Endothelial cell of umbilical vein (primary cell): ENCODE results near the gene ZDHHC18. TPM values are rescaled to one million over a fixed set of nuclear protein-coding genes. Genes with fewer than 3 reads are reported as not detected.

Experiments used
- BruUV-seq: library from RNA; stranded (reverse); fragments of 400-500 nt; replicated peaks from 2 replicates; lab custom pipeline; 2021; lab: Mats Ljungman, UMichigan
- CTCF ChIA-PET: fragments of 300-600, 350-600 bp; sonication (Branson Sonifier 250); formaldehyde crosslinking; loops from one replicate; lab custom pipeline; 2021; ENCODE audit warnings: antibody characterized with exemption, inconsistent platforms; lab: Charles Lee
- POLR2A ChIA-PET: fragments of 300-600, 350-600 bp; sonication (Branson Sonifier 250); formaldehyde crosslinking; loops from one replicate; lab custom pipeline; 2021; ENCODE audit warnings: antibody characterized with exemption, inconsistent platforms; lab: Charles Lee
- DNase-seq: peaks from one replicate; pipeline ENCODE4 v3.0.0-alpha.2; 2011; ENCODE audit warnings: low read depth, low spot score
- FAIRE-seq: peaks from 2 replicates; lab custom pipeline; 2011; peaks lifted over from hg19 to GRCh38; lab: Jason Lieb, UNC
- H2AFZ ChIP-seq: 2 replicates; pipeline ENCODE4 v1.6.0; 2012; ENCODE audit warnings: low read depth, low read length, control low read depth, inconsistent platforms
- H3K27ac ChIP-seq: 2 replicates; pipeline ENCODE4 v1.5.1; 2011; ENCODE audit warnings: low read depth, mild to moderate bottlenecking, control low read depth, low read length, moderate library complexity; ENCODE audit not compliant: insufficient read depth
- H3K27me3 ChIP-seq, 2 experiments: 2 replicates each; pipeline versions ENCODE4 v1.6.0 to v1.6.1; 2011; ENCODE audit warnings: low read length in 2 of 2, mixed read lengths in 1 of 2; ENCODE audit not compliant: control insufficient read depth in 2 of 2, insufficient read depth in 2 of 2
- H3K36me3 ChIP-seq, 2 experiments: 2 replicates in 1 of 2; 3 replicates in 1 of 2; pipeline ENCODE4 v1.5.1; 2011; ENCODE audit warnings: low read length in 2 of 2, mild to moderate bottlenecking in 1 of 2, moderate library complexity in 1 of 2; ENCODE audit not compliant: control insufficient read depth in 2 of 2, insufficient read depth in 2 of 2; ENCODE audit errors: extremely low read depth in 1 of 2
- H3K4me1 ChIP-seq: 3 replicates; pipeline ENCODE4 v1.5.1; 2011; ENCODE audit warnings: mild to moderate bottlenecking, low read length; ENCODE audit not compliant: control insufficient read depth, insufficient read depth; ENCODE audit errors: extremely low read depth
- H3K4me2 ChIP-seq: 2 replicates; pipeline ENCODE4 v1.6.1; 2011; ENCODE audit warnings: low read length, control low read depth, mixed read lengths; ENCODE audit not compliant: insufficient read depth
- H3K4me3 ChIP-seq, 3 experiments: fragments of 200-600 bp in 1 of 3; sonication (generic), shearing (Covaris generic) in 1 of 3; replicated peaks in 1 of 3; 2 replicates each; pipeline ENCODE4 v1.5.1; 2011 to 2016; ENCODE audit warnings: control low read depth in 3 of 3, low read length in 3 of 3, mild to moderate bottlenecking in 2 of 3, inconsistent platforms in 1 of 3, low read depth in 1 of 3, moderate library complexity in 1 of 3; ENCODE audit not compliant: insufficient read depth in 1 of 3
- H3K79me2 ChIP-seq: 2 replicates; pipeline ENCODE4 v1.6.0; 2012; ENCODE audit warnings: low read length, inconsistent platforms; ENCODE audit not compliant: control insufficient read depth, insufficient read depth
- H3K9ac ChIP-seq: replicated peaks from 2 replicates; pipeline ENCODE3; 2011; ENCODE audit warnings: low read length, control low read depth; ENCODE audit not compliant: insufficient read depth; ENCODE audit errors: extremely low read depth
- H3K9me1 ChIP-seq: replicated peaks from 3 replicates; pipeline ENCODE4 v1.6.0; 2011; ENCODE audit warnings: mild to moderate bottlenecking, low read length; ENCODE audit not compliant: control insufficient read depth, insufficient read depth; ENCODE audit errors: extremely low read depth
- H3K9me3 ChIP-seq: replicated peaks from 2 replicates; pipeline ENCODE4 v1.5.1; 2012; ENCODE audit warnings: low read length, inconsistent platforms; ENCODE audit not compliant: control insufficient read depth, insufficient read depth
- H4K20me1 ChIP-seq: replicated peaks from 2 replicates; pipeline ENCODE3; 2011; ENCODE audit warnings: mild to moderate bottlenecking, low read length; ENCODE audit not compliant: control insufficient read depth, insufficient read depth; ENCODE audit errors: extremely low read depth
- EZH2 ChIP-seq: IDR thresholded peaks from 2 replicates; pipeline ENCODE4 v1.6.1; 2012; ENCODE audit warnings: borderline replicate concordance, low read depth, mild to moderate bottlenecking, moderate library complexity, low read length, inconsistent platforms; ENCODE audit not compliant: severe bottlenecking
- FOS ChIP-seq: IDR thresholded peaks from 2 replicates; pipeline ENCODE4 v1.6.1; 2011; ENCODE audit warnings: mild to moderate bottlenecking, low read length, moderate library complexity, borderline replicate concordance; ENCODE audit not compliant: insufficient read depth
- GATA2 ChIP-seq: IDR thresholded peaks from 2 replicates; pipeline ENCODE4 v1.7.0; 2011; ENCODE audit warnings: low read depth, mild to moderate bottlenecking, moderate library complexity, mixed read lengths, low read length; ENCODE audit not compliant: insufficient read length, insufficient read depth
- JUN ChIP-seq: IDR thresholded peaks from 2 replicates; pipeline ENCODE4 v1.6.1; 2011; ENCODE audit warnings: borderline replicate concordance, low read depth; ENCODE audit not compliant: insufficient read length, insufficient read depth
- MYC ChIP-seq: IDR thresholded peaks from one replicate; pipeline ENCODE4 v1.6.1; 2011; ENCODE audit warnings: mild to moderate bottlenecking, low read depth, low read length
- POLR2A ChIP-seq: IDR thresholded peaks from 2 replicates; pipeline ENCODE4 v1.6.1; 2012; ENCODE audit warnings: low read depth, mild to moderate bottlenecking, control low read depth, low read length
- POLR2AphosphoS5 ChIP-seq: IDR thresholded peaks from 2 replicates; pipeline ENCODE4 v1.6.1; 2012; ENCODE audit warnings: low read depth, mild to moderate bottlenecking, control low read depth, low read length, moderate library complexity; ENCODE audit not compliant: insufficient read depth
- dilution Hi-C: fragments of 300-500 bp; cut with MboI; formaldehyde crosslinking; loops from one replicate; pipeline ENCODE4 v1.15.0; 2019; ENCODE audit warnings: low sequenced_read_pairs; ENCODE audit not compliant: extremely low pct_ligation_motif_present
- intact Hi-C: fragments of 100-400 bp; cut with micrococcal nuclease; formaldehyde crosslinking; loops from one replicate; pipeline ENCODE4 v1.10.0; 2022
- polyA plus RNA-seq, 4 experiments: library from polyadenylated mRNA; depleted of rRNA in 3 of 4; stranded (reverse) in 3 of 4; unstranded in 1 of 4; fragments of >200 nt; gene quantifications; 2 replicates each; pipeline versions ENCODE4 v1.2.1 to v1.2.3, GENCODE V29; 2011 to 2012; ENCODE audit warnings: missing spikeins in 1 of 4
- total RNA-seq: library from RNA; stranded (reverse); gene quantifications from 2 replicates; pipeline ENCODE4 v1.2.3, GENCODE V29; 2021
- TF ChIP-seq, protein P1 (sequence below): IDR thresholded peaks from 2 replicates; pipeline ENCODE4 v1.6.1; 2011; ENCODE audit not compliant: insufficient read depth, insufficient read length
- TF ChIP-seq, protein P2 (sequence below), 2 donors: IDR thresholded peaks; 1 replicate in 1 of 2; 2 replicates in 1 of 2; pipeline ENCODE4 v1.5.1; 2011; ENCODE audit warnings: low read length in 2 of 2, mild to moderate bottlenecking in 2 of 2, moderate library complexity in 2 of 2, control low read depth in 1 of 2, inconsistent platforms in 1 of 2, low read depth in 1 of 2; ENCODE audit not compliant: insufficient read depth in 1 of 2; ENCODE audit errors: extremely low read depth in 1 of 2

The ZDHHC18 gene
- total and polyA plus RNA-seq, 2 donors (not counting 3 experiments of a cell fraction or from before 2014, with no cell fraction given): 25.2 to 48.2 TPM

DNA sequence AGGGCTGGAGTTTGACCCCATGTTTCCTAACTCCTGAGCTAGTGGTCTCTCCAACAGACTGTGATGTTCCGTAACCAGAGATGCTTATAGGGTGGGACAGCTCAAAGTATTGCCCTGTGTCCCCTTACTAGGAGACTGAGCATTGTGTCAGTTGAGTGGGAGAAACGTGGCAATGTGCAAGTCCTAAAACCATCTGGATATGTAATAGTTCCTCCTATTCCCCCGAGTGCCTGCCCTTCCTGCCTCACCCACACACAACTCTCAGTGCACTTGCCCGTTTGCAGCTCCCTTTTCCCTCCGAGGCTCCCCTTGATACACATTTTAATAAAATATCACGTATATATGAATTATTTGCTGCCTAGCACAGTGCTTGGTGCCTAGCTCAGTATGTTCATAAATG, 35.3 kb upstream of the ZDHHC18 start:
- Histone ChIP-seq H3K9me1 (no peaks in the 10 kb centered on the region), H2AFZ (no peak overlapping the region), H3K36me3 (peaks cover 0 to 8% of the 10 kb centered on the region in 2 experiments), H3K27ac (no peak overlapping the region), H3K9me3 (no peaks in the 10 kb centered on the region), H3K4me3 (no peak overlapping the region), H3K79me2 (no peaks in the 10 kb centered on the region), H3K4me1 (peaks cover 26% of the 10 kb centered on the region), H3K4me2 (no peak overlapping the region), H3K27me3 (no peaks in the 10 kb centered on the region), H4K20me1 (no peaks in the 10 kb centered on the region), H3K9ac (no peak overlapping the region)
- DNase-seq (no peak), FAIRE-seq (no peak)
- dilution Hi-C loops: no loop called here
- POLR2A ChIA-PET: interaction anchor here (1.1 kb wide), 1 partner anchor 99 kb away, joined by 4 read pairs; no protein-coding TSS in a partner anchor
- no TSS peak for BruUV-seq
- TF ChIP-seq FOS (no peak), MYC (no peak), JUN (no peak), POLR2A (no peak), POLR2AphosphoS5 (no peak), EZH2 (no peak), GATA2 (no peak)
- TF ChIP-seq, protein P1, sequence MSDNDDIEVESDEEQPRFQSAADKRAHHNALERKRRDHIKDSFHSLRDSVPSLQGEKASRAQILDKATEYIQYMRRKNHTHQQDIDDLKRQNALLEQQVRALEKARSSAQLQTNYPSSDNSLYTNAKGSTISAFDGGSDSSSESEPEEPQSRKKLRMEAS: no peak
- TF ChIP-seq, protein P2, sequence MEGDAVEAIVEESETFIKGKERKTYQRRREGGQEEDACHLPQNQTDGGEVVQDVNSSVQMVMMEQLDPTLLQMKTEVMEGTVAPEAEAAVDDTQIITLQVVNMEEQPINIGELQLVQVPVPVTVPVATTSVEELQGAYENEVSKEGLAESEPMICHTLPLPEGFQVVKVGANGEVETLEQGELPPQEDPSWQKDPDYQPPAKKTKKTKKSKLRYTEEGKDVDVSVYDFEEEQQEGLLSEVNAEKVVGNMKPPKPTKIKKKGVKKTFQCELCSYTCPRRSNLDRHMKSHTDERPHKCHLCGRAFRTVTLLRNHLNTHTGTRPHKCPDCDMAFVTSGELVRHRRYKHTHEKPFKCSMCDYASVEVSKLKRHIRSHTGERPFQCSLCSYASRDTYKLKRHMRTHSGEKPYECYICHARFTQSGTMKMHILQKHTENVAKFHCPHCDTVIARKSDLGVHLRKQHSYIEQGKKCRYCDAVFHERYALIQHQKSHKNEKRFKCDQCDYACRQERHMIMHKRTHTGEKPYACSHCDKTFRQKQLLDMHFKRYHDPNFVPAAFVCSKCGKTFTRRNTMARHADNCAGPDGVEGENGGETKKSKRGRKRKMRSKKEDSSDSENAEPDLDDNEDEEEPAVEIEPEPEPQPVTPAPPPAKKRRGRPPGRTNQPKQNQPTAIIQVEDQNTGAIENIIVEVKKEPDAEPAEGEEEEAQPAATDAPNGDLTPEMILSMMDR (IDR thresholded peaks at IDR 0.05; ENCODE audit: extremely low read depth in 1 of 2, insufficient read depth in 1 of 2, low read depth in 1 of 2, low read length in 2 of 2): no peak
- intact Hi-C loops: no loop called here
- CTCF ChIA-PET: interaction anchor here (4.1 to 9.4 kb wide), 5 partner anchors 9 to 187 kb away, joined by 40 to 428 read pairs (median 78); partner anchors contain the start of gene ARID1A
